WTC11 (cell line): ENCODE results near the gene MSI2. TPM values are rescaled to one million over a fixed set of nuclear protein-coding genes. Genes with fewer than 3 reads are reported as not detected.

Experiments
- ATAC-seq: fragments of 200-7000 bp; cut with Tn5 transposase; 2 replicates; pipeline ENCODE4 v1.10.0; 2021; ENCODE audit warnings: mild to moderate bottlenecking, moderate library complexity
- CTCF ChIA-PET: fragments of 300-600 bp; sonication (Branson Sonifier 250); formaldehyde crosslinking; loops from one replicate; lab custom pipeline; 2021; ENCODE audit warnings: antibody characterized with exemption; lab: Charles Lee
- POLR2A ChIA-PET: fragments of 350-600 bp; sonication (Branson Sonifier 250); formaldehyde crosslinking; loops from one replicate; lab custom pipeline; 2021; ENCODE audit warnings: antibody characterized with exemption; lab: Charles Lee
- DNase-seq: peaks from one replicate; pipeline ENCODE4 v3.0.0; 2021; ENCODE audit warnings: low spot score
- H3K27ac Mint-ChIP-seq: 2 replicates; pipeline ENCODE4 v1.8.0; 2021; ENCODE audit warnings: mixed read lengths
- H3K27me3 Mint-ChIP-seq: 2 replicates; pipeline ENCODE4 v1.8.0; 2021; ENCODE audit warnings: low read depth, mild to moderate bottlenecking, moderate library complexity, mixed read lengths
- H3K36me3 Mint-ChIP-seq: 2 replicates; pipeline ENCODE4 v1.8.0; 2021; ENCODE audit warnings: mixed read lengths
- H3K4me1 Mint-ChIP-seq: 2 replicates; pipeline ENCODE4 v1.8.0; 2022; ENCODE audit warnings: mixed read lengths
- H3K4me3 Mint-ChIP-seq: 2 replicates; pipeline ENCODE4 v1.8.0; 2021; ENCODE audit warnings: mild to moderate bottlenecking, moderate library complexity, mixed read lengths
- H3K9me3 Mint-ChIP-seq: 2 replicates; pipeline ENCODE4 v1.8.0; 2021; ENCODE audit warnings: mixed read lengths
- ARID4B ChIP-seq: sonication (generic); formaldehyde crosslinking; IDR thresholded peaks from 2 replicates; pipeline ENCODE4 v1.8.0; 2023; ENCODE audit warnings: missing genetic modification reagents, mild to moderate bottlenecking, borderline replicate concordance
- ATF1 ChIP-seq: sonication (generic); formaldehyde crosslinking; IDR thresholded peaks from 2 replicates; pipeline ENCODE4 v1.8.1; 2023; ENCODE audit warnings: mild to moderate bottlenecking, moderate library complexity, missing genetic modification reagents
- ATF6 ChIP-seq: sonication (generic); formaldehyde crosslinking; IDR thresholded peaks from 2 replicates; pipeline ENCODE4 v1.8.1; 2023; ENCODE audit warnings: mild to moderate bottlenecking, missing genetic modification reagents
- CBFB ChIP-seq: sonication (generic); formaldehyde crosslinking; IDR thresholded peaks from 2 replicates; pipeline ENCODE4 v1.8.1; 2022; ENCODE audit warnings: mild to moderate bottlenecking, low read depth, missing genetic modification reagents
- CREB1 ChIP-seq: sonication (generic); formaldehyde crosslinking; IDR thresholded peaks from 2 replicates; pipeline ENCODE4 v1.8.0; 2023; ENCODE audit warnings: mild to moderate bottlenecking, missing genetic modification reagents
- E2F1 ChIP-seq: sonication (generic); formaldehyde crosslinking; IDR thresholded peaks from 2 replicates; pipeline ENCODE4 v1.8.0; 2022; ENCODE audit warnings: mild to moderate bottlenecking, missing genetic modification reagents
- ELF4 ChIP-seq: sonication (generic); formaldehyde crosslinking; IDR thresholded peaks from 2 replicates; pipeline ENCODE4 v1.8.1; 2022; ENCODE audit warnings: low read depth, mild to moderate bottlenecking, moderate library complexity, missing genetic modification reagents
- EMX1 ChIP-seq: fragments of 250-450 bp; sonication (Bioruptor Pico); IDR thresholded peaks from 2 replicates; pipeline ENCODE4 v1.8.0; 2021; ENCODE audit warnings: mild to moderate bottlenecking
- JUN ChIP-seq: sonication (generic); formaldehyde crosslinking; IDR thresholded peaks from 2 replicates; pipeline ENCODE4 v1.8.0; 2023; ENCODE audit warnings: mild to moderate bottlenecking, missing genetic modification reagents
- NFYB ChIP-seq: sonication (generic); formaldehyde crosslinking; conservative IDR thresholded peaks from 2 replicates; pipeline ENCODE4 v1.8.0; 2022; ENCODE audit warnings: low read depth, missing genetic modification reagents
- NR3C1 ChIP-seq: sonication (generic); formaldehyde crosslinking; conservative IDR thresholded peaks from 2 replicates; pipeline ENCODE4 v1.8.1; 2023; ENCODE audit warnings: low read depth, mild to moderate bottlenecking, missing genetic modification reagents
- OVOL2 ChIP-seq: fragments of 250-450 bp; sonication (Bioruptor Pico); IDR thresholded peaks from 2 replicates; pipeline ENCODE4 v1.9.0; 2021; ENCODE audit warnings: mild to moderate bottlenecking, borderline replicate concordance
- RELA ChIP-seq: sonication (generic); formaldehyde crosslinking; IDR thresholded peaks from 2 replicates; pipeline ENCODE4 v1.8.1; 2022; ENCODE audit warnings: missing genetic modification reagents, mild to moderate bottlenecking, borderline replicate concordance
- SMAD3 ChIP-seq: sonication (generic); formaldehyde crosslinking; IDR thresholded peaks from 2 replicates; pipeline ENCODE4 v1.8.0; 2022; ENCODE audit warnings: missing genetic modification reagents, mild to moderate bottlenecking, borderline replicate concordance
- SMAD4 ChIP-seq: sonication (generic); formaldehyde crosslinking; IDR thresholded peaks from 2 replicates; pipeline ENCODE4 v1.8.0; 2022; ENCODE audit warnings: mild to moderate bottlenecking, missing genetic modification reagents
- TCF7 ChIP-seq: sonication (generic); formaldehyde crosslinking; IDR thresholded peaks from 2 replicates; pipeline ENCODE4 v1.8.0; 2022; ENCODE audit warnings: mild to moderate bottlenecking, low read depth, missing genetic modification reagents, moderate library complexity
- ZBTB43 ChIP-seq: sonication (generic); formaldehyde crosslinking; IDR thresholded peaks from 2 replicates; pipeline ENCODE4 v1.8.1; 2023; ENCODE audit warnings: mild to moderate bottlenecking, missing genetic modification reagents
- ZNF671 ChIP-seq: fragments of 250-450 bp; sonication (Bioruptor Pico); IDR thresholded peaks from 2 replicates; pipeline ENCODE4 v1.8.0; 2021; ENCODE audit warnings: mild to moderate bottlenecking
- total RNA-seq: library from RNA; stranded (reverse); gene quantifications from 3 replicates; pipeline ENCODE4 v1.2.3, GENCODE V29; 2021
- TF ChIP-seq, protein P1 (sequence below): sonication (generic); formaldehyde crosslinking; IDR thresholded peaks from 2 replicates; pipeline ENCODE4 v1.8.0; 2023; ENCODE audit warnings: missing genetic modification reagents
- TF ChIP-seq, protein P2 (sequence below): sonication (generic); formaldehyde crosslinking; IDR thresholded peaks from 2 replicates; pipeline ENCODE4 v1.8.1; 2022; ENCODE audit warnings: low read depth, missing genetic modification reagents, borderline replicate concordance
- TF ChIP-seq, protein P3 (sequence below): sonication (generic); formaldehyde crosslinking; IDR thresholded peaks from 2 replicates; pipeline ENCODE4 v1.8.1; 2022; ENCODE audit warnings: mild to moderate bottlenecking, moderate library complexity, missing genetic modification reagents

MSI2 gene
- total RNA-seq, 1 experiment from 2014 or later, result 82.1 TPM

GRCh38 chr17:57485566-57485865 is 229.2 kb downstream of the MSI2 start (continued):
- TF ChIP-seq JUN (CRISPR knock-in tag) (no peak), CREB1 (CRISPR knock-in tag) (no peak), ZBTB43 (CRISPR knock-in tag) (no peak), OVOL2 (CRISPR knock-in tag) (no peak)

DNA sequence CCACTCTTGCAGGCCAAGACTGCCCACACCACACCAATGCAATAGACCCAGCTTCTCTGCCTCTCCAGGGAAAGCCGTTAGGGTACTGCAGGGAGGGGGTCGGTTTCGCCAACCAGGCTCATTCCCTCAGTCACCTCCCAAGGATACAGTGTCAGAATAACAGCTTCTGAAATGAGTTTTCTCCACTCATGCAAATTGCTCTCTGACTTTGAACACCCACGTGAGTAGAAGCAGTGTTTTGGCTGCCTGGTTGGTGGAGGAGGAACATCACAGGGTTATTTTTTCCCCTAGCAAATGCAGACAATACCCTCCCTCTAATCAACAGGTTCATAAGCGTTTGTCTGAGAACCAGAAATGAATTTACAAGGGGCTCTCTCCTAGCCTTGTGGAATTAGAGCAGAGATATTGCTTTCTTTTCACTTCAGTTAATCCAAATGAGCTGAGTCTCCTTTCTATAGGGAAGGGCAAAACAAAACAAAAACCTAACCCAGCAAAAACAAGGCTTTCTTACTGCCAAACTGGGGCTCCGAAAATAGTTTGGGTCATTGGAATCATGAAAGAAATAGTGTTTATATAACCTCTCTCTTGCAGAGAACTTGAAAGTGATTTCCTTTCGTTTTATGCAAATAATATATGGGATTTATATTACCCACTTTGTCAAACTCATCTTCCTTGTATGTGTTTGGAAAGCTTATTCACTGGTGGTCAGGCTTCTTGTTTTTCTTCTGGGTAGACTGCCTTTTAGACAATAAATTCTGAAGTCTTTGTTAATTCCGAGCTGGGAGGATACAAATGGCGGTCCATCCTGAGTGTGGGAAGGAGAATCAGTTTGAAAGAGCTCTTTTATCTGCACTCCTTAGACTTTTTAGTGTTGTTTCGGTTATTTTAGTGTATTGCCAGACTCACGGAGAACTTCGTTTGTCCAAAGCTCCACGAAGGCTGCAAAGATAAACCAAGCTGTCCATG is 229.9 kb downstream of the MSI2 start:
- H3K4me3 Mint-ChIP-seq, result no peak overlapping the region
- no peak overlapping the region; the same call in 1 of the 2 replicates for H3K27ac Mint-ChIP-seq

GRCh38 chr17:57486882-57487301 is 230.6 kb downstream of the MSI2 start:
- Mint-ChIP-seq H3K36me3 (no peaks in the 10 kb centered on the region), H3K4me1 (peaks cover 43% of the 10 kb centered on the region), H3K27me3 (no peaks in the 10 kb centered on the region; the same call in 1 of the 2 replicates), H3K27ac (no peak overlapping the region), H3K4me3 (no peak overlapping the region), H3K9me3 (no peaks in the 10 kb centered on the region)
- CTCF ChIA-PET, result interaction anchor here (1.2 to 1.9 kb wide), 3 partner anchors 13 to 244 kb away, joined by 4 to 7 read pairs (median 5); no protein-coding TSS in a partner anchor
- POLR2A ChIA-PET, result interaction anchor here (1.3 kb wide), 1 partner anchor 14 kb away, joined by 4 read pairs; no protein-coding TSS in a partner anchor
- ATAC-seq (no peak), DNase-seq (no peak)
- no peak for TF ChIP-seq ELF4 (CRISPR knock-in tag)
- TF ChIP-seq ATF6 (CRISPR knock-in tag), result no peak
- TF ChIP-seq, protein P1, sequence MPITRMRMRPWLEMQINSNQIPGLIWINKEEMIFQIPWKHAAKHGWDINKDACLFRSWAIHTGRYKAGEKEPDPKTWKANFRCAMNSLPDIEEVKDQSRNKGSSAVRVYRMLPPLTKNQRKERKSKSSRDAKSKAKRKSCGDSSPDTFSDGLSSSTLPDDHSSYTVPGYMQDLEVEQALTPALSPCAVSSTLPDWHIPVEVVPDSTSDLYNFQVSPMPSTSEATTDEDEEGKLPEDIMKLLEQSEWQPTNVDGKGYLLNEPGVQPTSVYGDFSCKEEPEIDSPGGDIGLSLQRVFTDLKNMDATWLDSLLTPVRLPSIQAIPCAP (CRISPR knock-in tag), result no peak
- no peak for TF ChIP-seq ARID4B (CRISPR knock-in tag)

More for the DNA sequence above, 229.9 kb downstream of the MSI2 start:
- H3K4me1 Mint-ChIP-seq, result peaks cover 41% of the 10 kb centered on the region
- DNase-seq, result no peak
- POLR2A ChIA-PET, result no interaction called here
- H3K36me3 Mint-ChIP-seq, result no peaks in the 10 kb centered on the region
- TF ChIP-seq, protein P2, sequence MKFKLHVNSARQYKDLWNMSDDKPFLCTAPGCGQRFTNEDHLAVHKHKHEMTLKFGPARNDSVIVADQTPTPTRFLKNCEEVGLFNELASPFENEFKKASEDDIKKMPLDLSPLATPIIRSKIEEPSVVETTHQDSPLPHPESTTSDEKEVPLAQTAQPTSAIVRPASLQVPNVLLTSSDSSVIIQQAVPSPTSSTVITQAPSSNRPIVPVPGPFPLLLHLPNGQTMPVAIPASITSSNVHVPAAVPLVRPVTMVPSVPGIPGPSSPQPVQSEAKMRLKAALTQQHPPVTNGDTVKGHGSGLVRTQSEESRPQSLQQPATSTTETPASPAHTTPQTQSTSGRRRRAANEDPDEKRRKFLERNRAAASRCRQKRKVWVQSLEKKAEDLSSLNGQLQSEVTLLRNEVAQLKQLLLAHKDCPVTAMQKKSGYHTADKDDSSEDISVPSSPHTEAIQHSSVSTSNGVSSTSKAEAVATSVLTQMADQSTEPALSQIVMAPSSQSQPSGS (CRISPR knock-in tag), result no peak
- TF ChIP-seq, protein P1 (CRISPR knock-in tag), result no peak
- TF ChIP-seq SMAD4 (no peak), ZNF671 (CRISPR knock-in tag) (no peak), ATF1 (CRISPR knock-in tag) (no peak), EMX1 (no peak), E2F1 (CRISPR knock-in tag) (no peak), NFYB (CRISPR knock-in tag) (no peak), TCF7 (CRISPR knock-in tag) (no peak), NR3C1 (CRISPR knock-in tag) (no peak), SMAD3 (CRISPR knock-in tag) (no peak), CBFB (CRISPR knock-in tag) (no peak), RELA (no peak)
- TF ChIP-seq, protein P3, sequence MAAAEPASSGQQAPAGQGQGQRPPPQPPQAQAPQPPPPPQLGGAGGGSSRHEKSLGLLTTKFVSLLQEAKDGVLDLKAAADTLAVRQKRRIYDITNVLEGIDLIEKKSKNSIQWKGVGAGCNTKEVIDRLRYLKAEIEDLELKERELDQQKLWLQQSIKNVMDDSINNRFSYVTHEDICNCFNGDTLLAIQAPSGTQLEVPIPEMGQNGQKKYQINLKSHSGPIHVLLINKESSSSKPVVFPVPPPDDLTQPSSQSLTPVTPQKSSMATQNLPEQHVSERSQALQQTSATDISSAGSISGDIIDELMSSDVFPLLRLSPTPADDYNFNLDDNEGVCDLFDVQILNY (CRISPR knock-in tag), result no peak
- H3K27me3 Mint-ChIP-seq, result no peaks in the 10 kb centered on the region; the same call in 1 of the 2 replicates
- ATAC-seq, result no peak
- CTCF ChIA-PET, result interaction anchor here (1.2 to 1.9 kb wide), 3 partner anchors 12 to 243 kb away, joined by 4 to 7 read pairs (median 5); no protein-coding TSS in a partner anchor
- no peaks in the 10 kb centered on the region for H3K9me3 Mint-ChIP-seq
